ENCODE results near the gene CAPRIN2.

The CAPRIN2 gene

DNA sequence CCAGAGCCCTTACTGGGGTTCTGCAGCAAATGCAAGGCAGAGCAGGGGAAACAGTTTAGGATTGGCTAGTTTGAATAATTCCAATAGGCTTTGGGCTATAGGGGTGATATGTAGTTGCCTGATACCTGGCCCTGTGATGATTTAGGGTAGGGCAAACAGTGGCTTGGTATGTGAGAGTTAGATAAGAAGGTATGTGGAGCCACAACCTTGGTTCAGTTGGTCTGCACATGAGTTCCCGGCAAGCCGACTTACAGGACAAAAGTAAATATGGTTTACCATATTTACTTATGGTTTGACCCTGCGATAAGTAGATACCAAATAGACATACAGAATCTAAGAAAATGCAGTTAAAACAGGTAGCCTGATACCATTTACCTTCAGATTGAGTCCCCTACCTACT lies 8.3 kb upstream of the CAPRIN2 start:
- no peak for DNase-seq

DNA sequence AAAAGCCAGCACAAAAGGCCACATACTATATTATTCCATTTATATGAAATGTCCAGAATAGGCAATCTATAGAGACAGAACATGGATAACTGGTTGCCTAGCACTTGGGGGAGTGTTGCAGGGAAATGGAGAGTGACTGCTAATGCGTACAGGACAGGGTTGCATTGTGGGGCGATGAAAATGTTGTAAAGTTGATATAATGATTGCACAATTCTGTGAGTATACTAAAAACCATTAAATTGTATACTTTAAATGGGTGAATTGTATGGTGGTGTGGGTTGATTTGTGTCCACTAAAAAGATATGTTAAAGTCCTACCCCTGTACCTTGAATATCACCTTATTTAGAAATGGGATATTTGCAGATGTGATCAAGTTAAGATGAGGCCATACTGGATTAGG lies 7.0 kb upstream of the CAPRIN2 start:
- DNase-seq: no peak

DNA sequence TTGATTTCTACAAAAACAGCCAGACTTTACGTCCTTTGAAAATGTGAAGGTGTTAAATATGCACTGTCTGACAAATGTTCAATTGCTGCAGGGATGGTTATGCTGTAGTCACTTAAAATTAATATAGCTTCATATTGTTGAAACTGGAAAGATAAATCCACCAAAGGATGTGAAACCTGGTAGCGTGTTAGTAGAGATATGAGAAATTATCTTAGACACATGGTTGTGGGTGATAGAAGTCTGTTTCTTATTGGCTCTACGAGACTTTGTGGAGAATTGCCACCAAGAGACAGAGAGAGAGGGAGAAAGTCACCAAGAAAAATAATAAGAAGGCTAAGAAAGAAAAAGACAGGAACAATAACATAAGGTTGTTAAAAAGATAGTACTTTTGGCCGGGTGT lies 2.6 kb upstream of the CAPRIN2 start:
- DNase-seq: no peak

DNA sequence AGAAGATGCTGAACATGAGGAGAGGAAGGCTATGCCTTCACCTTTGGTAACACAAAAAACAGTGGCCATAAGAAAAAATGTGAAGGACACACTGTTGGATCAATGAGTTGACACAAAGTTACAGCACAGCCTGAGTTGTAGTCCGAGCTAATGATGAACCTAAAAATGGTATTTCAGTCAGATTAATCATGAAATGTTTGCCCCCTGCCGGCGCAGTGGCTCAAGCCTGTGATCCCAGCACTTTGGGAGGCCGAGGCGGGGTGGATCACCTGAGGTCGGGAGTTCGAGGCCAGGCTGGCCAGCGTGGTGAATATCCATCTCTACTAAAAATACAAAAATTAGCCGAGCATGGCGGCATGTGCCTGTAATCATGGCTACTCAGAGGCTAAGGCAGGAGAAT lies 1.3 kb upstream of the CAPRIN2 start:
- DNase-seq: no peak

DNA sequence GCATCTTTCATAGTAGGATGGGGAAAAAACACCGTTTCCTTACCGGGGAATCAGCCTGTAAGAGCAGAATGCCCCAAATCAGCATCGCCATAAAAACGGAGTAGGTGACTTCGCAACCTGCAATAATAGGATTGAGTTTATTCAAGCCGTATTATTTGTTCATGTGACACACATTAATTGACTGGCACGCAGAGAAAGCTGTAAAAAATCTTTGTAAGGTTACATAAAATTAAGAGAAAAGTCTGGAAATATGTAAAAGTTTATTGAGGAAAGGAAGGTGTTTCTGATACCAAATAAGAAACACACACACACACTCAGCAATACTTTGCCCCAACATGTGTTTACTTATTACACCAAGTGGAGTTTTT lies 628 bp upstream of the CAPRIN2 start:
- DNase-seq: no peak

DNA sequence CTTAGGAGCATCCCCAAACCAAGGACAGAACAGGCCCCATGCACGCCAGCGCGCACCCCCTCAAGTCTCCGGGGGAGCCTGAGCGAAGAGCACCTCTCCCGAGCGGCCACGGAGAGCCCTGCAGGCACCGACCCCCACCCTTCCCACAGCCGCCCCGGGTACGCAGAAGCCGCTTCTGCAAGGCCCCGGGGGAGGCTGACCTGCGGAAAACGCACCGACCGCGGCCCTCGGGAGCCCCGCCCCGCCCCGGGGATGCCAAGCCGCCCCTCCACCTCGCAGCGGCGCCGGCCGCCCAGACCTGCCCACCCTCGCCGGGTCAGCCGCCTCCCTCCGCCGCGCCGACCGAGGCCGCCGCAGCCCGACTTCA lies 385 bp downstream of the CAPRIN2 start:
- DNase-seq: no peak

DNA sequence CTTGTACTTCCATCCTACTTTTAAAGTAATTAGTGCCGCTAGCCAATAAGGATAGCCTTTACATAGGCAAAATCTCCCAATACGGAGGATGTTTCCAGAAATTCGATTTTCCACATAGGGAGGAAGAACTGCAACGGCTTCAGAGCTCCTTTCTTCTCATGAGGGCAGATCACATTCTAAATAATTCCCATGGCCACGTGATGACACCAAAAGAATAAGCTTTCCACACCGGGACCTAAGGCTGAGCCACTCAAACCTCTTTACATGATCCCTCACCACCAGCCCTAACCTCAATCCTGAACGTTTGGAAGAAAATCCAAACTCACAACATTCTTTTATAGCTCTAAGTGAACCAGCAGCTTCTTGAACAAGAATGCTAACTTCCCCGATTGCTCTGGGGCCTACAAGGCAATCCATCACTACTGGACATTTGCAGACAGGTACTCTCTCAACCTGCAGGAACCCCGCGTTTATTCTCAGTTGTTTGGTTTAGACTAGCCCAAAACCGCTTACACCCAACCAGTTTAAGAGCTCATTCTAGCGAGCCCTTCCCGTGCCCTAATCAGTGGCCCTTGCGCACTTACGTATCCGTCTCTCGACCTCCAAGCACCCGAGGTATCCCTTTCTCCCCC lies 884 bp downstream of the CAPRIN2 start:
- peak; percentile 48 for DNase-seq

DNA sequence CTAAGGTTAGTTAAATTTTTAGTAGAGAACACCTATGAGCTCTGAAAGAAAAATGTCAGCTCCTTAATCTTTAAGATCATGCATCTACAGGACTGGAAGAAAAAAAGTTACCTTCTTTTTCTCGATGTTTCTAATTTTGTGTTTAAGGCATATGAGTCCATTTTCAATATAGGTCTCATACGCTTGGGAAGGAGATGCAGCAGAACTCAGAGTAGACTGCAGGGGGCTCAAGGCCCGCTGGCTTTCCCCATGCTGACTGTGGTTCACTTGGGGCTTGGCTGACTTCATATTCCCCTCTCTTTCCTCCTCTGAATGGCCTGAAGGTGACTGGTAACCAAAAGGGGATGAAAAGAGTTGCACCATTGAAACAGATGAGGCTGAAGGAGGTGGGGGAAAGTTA lies 1.5 kb downstream of the CAPRIN2 start:
- peak; percentile 62 for DNase-seq

DNA sequence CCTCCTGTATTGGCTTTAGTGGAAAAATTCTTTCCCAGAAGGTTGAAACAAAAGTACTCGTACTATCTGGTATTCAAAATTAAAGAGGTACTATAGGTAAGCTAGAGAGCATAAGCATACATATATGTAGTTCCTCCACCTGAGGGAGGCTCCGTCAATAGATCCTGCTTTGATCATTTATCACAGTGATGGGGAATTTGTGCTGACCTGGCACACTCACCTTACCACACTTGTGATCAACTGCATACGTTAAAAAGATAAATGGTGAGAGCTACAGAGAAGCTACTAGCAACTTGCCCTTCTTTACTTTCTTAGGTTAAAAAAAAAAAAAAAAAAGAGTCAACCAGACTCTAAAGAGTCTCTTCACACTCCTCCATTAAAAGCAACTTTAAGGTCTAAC lies 2.5 kb downstream of the CAPRIN2 start:
- DNase-seq: no peak

DNA sequence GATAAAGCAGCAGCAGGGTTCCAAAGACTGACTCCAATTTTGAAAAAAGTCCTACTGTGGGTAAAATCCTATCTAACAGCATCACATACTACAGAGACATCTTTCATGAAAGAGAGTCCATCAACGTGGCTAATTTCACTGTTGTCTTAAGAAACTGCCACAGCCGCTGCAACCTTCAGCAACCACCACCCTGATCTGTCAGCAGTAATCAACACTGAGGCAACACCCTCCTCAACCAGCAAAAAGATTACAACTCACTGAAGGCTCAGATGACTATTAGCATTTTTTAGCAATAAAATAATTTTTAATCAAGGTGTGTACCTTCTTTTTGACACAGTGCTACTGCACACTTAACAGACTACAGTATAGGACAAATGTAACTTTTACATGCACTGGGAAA lies 6.6 kb downstream of the CAPRIN2 start:
- DNase-seq: no peak

DNA sequence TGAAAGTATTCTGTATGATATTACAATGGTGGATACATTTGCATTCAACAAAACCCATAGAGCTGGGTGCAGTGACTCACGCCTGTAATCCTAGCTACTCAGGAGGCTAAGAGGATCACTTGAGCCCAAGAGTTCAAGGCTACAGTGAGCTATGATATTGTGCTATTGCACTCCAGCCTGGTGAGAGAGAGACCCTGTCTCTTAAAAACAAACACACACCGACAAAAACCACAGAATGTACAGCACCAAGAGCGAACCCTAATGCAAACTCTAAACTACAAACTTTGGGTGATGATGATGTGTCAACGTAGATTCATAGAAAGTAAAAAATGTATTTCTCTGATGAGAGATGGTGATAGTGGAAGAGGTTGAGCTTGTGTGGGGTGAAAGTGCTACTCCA lies 8.6 kb downstream of the CAPRIN2 start:
- no peak for DNase-seq

DNA sequence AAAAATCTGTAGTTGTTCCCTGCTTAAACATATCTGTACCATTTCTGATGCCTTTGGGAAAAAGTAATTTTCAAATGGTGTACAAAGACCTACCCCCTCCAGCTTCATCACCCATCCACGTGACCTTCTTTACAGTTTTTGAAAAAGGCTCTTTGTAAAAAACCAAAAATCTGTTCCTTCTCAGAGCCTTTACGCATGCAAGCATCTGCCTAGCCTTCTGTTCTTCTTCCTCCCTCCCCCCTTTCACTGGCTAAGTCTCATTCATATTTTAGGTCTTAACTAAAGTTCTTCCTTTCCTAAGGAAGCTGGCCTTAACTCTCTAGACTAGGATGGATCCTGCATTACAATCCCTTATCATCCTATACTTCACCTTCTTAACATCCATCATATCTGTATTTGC lies 10.4 kb downstream of the CAPRIN2 start:
- DNase-seq: no peak

DNA sequence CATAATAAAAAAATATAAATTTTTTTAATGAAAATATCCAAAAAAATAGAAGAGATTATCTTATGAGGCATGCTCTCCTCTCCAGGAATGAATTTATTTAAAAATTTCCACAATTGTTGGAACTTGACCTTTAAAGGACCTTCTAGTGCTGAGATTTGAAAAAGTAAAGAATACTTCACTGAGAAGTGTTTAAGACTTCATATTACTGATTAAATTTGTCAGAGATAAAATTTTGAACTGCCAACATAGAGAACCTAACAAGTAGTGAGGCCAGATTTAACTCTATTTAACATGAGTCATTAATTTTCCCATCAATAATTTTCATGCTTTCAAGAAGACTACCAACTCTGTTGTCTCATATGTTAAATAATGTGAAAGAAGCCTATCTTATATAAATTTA lies 14.5 kb downstream of the CAPRIN2 start:
- DNase-seq: no peak

DNA sequence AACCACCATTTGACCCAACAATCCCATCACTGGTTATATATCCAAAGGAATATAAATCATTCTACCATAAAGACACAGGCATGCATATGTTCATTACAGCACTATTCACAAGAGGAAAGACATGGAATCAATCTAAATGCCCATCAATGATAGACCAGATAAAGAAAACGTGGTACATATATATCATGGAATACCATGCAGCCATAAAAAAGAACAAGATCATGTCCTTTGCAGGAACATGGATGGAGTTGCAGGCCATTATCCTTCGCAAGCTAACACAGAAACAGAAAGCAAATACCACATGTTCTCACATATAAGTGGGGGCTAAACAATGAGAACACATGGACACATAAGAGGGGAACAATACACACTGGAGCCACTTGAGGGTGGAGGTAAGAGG lies 15.7 kb downstream of the CAPRIN2 start:
- DNase-seq: no peak

DNA sequence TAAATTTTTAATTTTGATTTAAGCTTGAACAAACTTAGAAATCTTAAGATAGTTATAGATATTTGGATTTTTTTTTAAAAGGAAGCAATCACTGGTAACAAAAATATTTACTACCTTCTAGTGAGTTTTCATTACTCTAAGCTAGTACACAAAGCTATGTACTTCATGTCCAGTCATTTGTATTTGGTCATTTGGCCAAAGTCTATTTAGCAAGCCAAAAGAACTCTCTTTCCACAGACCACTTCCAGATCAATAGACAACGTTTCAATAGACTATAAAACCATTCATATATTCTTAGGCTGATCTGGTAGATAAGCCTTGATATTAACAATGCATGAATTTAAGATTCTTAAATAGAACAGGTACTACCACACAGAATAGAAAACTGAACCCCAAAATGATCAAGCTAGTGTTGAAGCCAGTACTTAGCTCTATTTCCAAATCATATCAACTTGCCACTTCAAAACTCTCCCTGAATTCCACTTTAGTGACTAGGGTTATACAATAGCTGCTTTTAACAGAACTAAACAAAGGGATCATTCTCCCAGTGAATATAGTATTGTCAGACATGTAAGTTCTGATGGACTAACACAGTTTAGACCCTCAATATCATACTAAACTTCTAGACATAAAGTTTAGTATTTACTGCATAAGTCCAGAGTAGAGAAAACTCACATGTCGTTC lies 21.7 kb downstream of the CAPRIN2 start:
- DNase-seq: no peak

DNA sequence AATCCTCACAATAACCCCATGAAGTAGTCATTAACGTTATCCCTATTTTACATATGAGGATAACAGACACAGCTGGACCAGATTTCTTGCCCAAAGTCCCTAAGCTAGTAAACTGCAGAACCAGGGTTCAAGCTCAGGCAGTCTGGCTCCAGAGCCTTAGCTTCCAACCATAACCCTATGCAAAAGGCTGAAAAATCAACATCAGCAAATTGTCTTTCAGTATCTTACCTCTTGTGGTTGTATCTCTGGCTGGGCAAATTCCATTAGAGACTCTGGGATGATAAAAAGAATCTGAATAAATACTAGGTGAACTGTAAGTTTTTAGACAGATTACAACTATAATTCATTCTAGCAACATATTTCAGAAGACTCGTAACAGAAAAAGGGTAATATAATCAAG lies 24.7 kb downstream of the CAPRIN2 start:
- no peak for DNase-seq

DNA sequence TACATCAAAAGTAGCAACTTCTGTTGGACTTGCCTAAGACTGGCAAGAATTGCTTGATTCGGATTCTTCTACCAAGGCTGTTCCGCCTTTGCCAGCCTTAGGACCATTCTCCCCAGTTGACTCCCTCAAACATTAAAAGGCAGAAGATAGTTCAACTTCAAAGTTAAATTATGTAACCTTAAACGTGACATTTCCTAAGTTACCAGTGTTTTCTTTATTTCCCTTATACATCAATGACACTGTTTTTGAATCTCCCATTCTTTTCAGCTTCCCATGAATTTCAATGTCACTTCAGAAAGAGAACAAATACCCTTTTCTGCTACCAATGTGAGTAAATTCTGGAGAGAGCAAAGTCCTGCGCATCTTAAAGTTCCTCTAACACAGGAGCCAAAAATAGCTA lies 25.2 kb downstream of the CAPRIN2 start:
- DNase-seq: no peak

DNA sequence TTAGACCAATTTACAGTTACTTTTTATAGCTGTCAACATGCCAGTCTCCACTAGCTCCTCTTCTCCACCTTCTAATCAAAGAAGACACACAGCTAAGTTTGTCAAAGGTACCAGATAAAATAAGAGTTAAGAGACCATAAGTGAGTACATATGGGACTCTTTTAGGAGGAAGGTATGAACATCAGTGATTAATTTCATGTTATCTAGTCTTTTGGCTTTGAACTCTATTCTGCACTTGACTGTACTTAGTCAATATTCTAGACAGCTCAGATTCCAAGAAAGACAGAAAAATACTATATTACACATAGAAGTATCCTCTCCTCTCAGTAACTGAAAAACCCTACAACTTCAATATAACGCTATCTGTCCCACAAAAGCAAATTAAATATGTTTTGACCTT lies 28.1 kb downstream of the CAPRIN2 start:
- DNase-seq: no peak

DNA sequence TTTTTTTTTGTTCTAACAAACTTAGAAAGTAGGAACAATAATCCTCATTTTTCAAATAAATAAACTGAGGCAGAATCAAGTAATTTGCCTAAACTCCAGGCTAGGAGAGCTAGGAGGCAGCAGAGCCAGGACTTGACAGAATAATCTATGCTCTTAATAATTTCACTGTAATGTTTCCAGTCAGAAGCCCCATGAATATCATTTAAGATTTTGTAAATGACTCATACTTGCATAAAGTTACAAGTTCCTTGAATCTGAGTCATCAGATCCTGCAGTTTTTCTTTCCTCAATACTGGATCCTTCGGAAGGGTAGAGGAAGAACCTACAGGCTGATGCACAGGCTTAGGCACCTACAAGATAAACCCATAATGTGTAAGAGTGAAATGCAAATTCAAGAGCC lies 29.0 kb downstream of the CAPRIN2 start:
- peak; percentile 90 for DNase-seq

DNA sequence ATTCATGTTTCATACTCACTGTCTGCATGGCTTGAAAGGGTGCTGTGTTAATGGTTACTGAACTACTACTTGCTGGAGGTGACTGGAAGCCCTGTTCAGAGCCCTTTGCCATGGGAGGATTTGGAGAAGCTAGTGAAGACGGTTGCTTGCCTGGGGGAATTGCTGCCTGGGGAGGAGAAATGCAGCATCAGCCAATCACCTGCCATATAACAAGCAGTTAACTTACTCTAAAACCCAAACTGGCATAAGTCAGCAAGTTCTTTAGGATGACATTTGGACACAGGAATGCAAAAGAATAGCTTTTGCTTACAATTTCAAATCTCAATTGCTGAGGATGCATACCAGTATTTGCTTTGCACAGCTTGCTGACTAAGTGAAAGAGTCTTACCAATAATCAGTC lies 35.7 kb downstream of the CAPRIN2 start:
- DNase-seq: peak; percentile 86

DNA sequence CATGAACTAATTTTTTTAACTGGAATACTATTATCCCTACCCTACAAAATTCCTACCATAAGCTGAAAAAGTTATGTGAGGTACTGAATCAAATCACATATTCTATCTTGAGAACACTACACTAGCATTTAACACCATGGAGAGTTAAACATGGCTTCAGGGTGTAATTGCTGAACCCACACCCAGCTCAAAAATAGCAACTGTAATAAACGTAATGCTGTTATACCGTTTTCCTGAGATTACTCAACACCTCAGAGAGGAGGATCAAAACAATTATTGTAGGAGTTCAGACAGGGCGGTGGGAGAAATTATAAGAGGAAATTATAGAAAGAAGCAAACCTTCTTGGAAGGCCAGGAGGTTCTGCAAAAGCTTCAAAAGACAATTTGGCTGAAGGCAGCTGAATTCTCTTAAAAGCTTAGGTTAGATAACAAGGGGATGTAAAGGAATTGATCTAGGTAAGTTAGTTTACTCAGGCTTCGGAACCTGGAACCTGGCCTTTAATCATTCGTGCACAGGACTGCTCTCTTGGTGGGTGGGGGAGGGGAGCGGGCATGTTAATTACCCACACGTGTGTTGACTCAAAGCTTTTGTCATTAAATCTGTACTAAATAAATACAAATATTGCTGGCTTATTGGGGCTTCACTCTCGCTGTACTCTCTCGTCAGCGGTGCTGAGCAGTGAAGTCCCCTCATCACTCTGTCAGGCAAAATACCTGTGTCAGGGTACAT lies 47.0 kb downstream of the CAPRIN2 start:
- no peak for DNase-seq

DNA sequence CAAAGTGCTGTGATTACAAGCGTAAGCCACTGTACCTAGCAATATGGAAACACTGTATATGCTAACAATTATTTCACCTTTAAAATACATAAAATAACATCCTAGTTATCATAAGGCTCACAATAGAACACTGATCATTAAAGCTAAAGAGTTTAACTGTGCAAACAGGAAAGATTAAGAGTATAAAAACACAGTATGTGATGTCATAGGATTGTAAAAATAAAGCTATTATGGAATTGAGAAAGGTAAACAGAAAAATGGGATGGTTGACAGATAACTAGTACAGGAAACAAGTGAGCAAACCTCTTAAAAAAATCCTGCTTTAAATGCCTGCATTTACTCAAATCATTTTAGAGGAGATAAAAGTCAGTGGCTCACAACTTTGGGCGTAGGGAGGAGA lies 48.3 kb downstream of the CAPRIN2 start:
- no peak for DNase-seq

DNA sequence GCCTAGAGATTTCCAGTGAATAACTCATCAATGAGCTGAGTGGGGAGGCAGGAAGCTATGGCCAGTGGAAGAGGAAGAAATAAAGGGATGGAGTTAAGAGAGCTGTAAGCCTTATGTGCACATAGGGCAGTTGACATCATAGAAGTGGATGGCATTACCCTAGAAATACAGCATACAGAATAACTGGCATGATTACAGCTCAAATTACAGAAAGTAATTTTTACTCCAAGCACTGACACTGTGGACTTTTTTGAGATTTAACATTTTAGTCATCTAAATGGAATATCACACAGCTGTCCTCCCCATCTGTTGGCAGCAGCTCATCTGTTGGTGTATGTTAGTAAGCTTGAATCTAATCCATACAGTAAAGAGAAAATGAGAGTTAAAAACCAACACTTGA lies 53.7 kb downstream of the CAPRIN2 start:
- no peak for DNase-seq

DNA sequence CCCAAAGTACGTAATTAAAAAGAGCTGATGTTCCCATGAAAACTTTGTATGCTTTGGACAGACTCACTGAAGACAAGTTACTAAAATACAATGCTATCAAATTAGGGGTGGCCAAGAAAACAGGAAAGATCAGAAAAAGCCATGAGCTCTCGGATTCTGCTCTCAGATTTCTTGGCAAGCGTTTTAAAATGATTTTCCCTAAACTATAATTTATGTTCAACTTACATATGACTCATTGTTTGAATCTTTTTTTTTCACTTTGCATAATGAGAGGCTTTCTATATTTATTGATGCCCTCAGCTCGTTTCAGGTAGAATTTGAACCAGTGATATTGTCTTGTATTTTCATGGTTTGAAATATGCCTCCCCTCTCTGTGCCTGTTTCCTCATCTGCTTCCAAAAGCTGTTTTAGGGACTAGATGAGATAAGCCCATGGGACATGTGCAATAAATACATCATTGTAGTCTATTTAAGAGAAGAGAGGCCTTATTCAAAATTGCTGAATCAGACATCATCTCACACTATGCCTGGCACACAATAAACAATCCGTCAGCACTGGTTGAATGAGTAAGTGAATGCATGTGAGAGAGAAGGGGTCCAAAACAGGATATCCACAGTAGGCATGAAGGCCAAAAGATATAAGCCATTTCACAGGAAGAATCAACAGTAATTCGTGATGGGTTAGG lies 54.4 kb downstream of the CAPRIN2 start:
- DNase-seq: no peak

All from fibroblast of skin of right biceps (primary cell).